PFSK-1 (cell line): ENCODE measurements around the gene GNA15.

Source experiments
- POLR2AphosphoS5 ChIP-seq: IDR thresholded peaks from 2 replicates; pipeline ENCODE4 v1.6.1; 2012; ENCODE audit warnings: low read depth, mild to moderate bottlenecking, control low read depth, low read length, moderate library complexity
- REST ChIP-seq, 2 experiments: IDR thresholded peaks; 2 replicates each; pipeline versions ENCODE4 v1.6.1 to v1.8.0; 2011 to 2012; ENCODE audit warnings: low read depth in 2 of 2, low read length in 2 of 2, control low read depth in 1 of 2, inconsistent platforms in 1 of 2, mild to moderate bottlenecking in 1 of 2, moderate library complexity in 1 of 2; ENCODE audit not compliant: insufficient read depth in 1 of 2
- SIN3A ChIP-seq: IDR thresholded peaks from 2 replicates; pipeline ENCODE4 v1.6.1; 2012; ENCODE audit warnings: mild to moderate bottlenecking, low read length, moderate library complexity, borderline replicate concordance; ENCODE audit not compliant: insufficient read depth

GRCh38 chr19:3115916-3116602 is 19.8 kb upstream of the GNA15 start:
- no peak for TF ChIP-seq REST (IDR thresholded peaks at IDR 0.05; ENCODE audit: insufficient read depth in 1 of 2, low read depth in 2 of 2, low read length in 2 of 2)
- no peak for TF ChIP-seq POLR2AphosphoS5
- no peak for TF ChIP-seq SIN3A
